Peyer's patch (tissue), 4 donors: ENCODE measurements around the gene IFT172.

Source experiments
- CTCF ChIP-seq, 6 experiments: fragments of 450-650 bp in 4 of 6; fragments of 200-600 bp in 2 of 6; sonication (generic) in 1 of 6; IDR thresholded peaks; one replicate each; pipeline ENCODE4 v1.5.1; 2017 to 2019; ENCODE audit warnings: antibody characterized with exemption in 6 of 6, mild to moderate bottlenecking in 3 of 6, moderate library complexity in 1 of 6
- POLR2A ChIP-seq, 2 donors: fragments of 450-650 bp; IDR thresholded peaks; one replicate each; pipeline ENCODE4 v1.5.1; 2017; ENCODE audit warnings: antibody characterized with exemption in 2 of 2, mild to moderate bottlenecking in 2 of 2, moderate library complexity in 2 of 2

- TF ChIP-seq CTCF (IDR thresholded peaks at IDR 0.05) (no peak), POLR2A (IDR thresholded peaks at IDR 0.05) (peak in 1 of 2 donors; percentile 71)
Observed at GRCh38 chr2:27489498-27490397, at the start of gene IFT172.
